HEK293T (cell line): ENCODE results near the gene ATP1B1.
"Not testable (repeated sequence)": the region's sequence is repeated elsewhere in the genome, so short reads cannot be mapped to it uniquely, and the experiment has no call there.

Experiments used
- CTCF ChIA-PET: fragments of 350-600 bp; formaldehyde crosslinking; extraction: SDS; loops from one replicate; lab custom pipeline; 2021; ENCODE audit warnings: antibody characterized with exemption, inconsistent platforms; lab: Yijun Ruan, JAX
- POLR2A ChIA-PET: fragments of 350-600 bp; formaldehyde crosslinking; extraction: SDS; loops from one replicate; lab custom pipeline; 2020; ENCODE audit warnings: antibody characterized with exemption, inconsistent platforms; lab: Yijun Ruan, JAX
- DNase-seq: peaks from one replicate; pipeline ENCODE4 v3.0.0; 2012; ENCODE audit warnings: mixed read lengths; ENCODE audit errors: extremely low spot score
- ARNT ChIP-seq: fragments of 450-650 bp; IDR thresholded peaks from 2 replicates; pipeline ENCODE4 v1.6.1; 2017; ENCODE audit warnings: mild to moderate bottlenecking
- BHLHE40 ChIP-seq: fragments of 450-650 bp; IDR thresholded peaks from 2 replicates; pipeline ENCODE4 v1.6.1; 2016; ENCODE audit warnings: mild to moderate bottlenecking, moderate library complexity, borderline replicate concordance
- CTBP1 ChIP-seq: fragments of 450-650 bp; IDR thresholded peaks from 2 replicates; pipeline ENCODE4 v1.6.1; 2016; ENCODE audit warnings: borderline replicate concordance
- ELF4 ChIP-seq: fragments of 450-650 bp; IDR thresholded peaks from 2 replicates; pipeline ENCODE4 v1.6.1; 2017; ENCODE audit warnings: antibody characterized with exemption
- FOXA1 ChIP-seq: fragments of 450-650 bp; IDR thresholded peaks from 2 replicates; pipeline ENCODE4 v1.6.1; 2016; ENCODE audit warnings: mild to moderate bottlenecking
- FOXK2 ChIP-seq: fragments of 450-650 bp; IDR thresholded peaks from 2 replicates; pipeline ENCODE4 v1.6.1; 2016; ENCODE audit warnings: mild to moderate bottlenecking
- FOXM1 ChIP-seq: fragments of 450-650 bp; IDR thresholded peaks from 2 replicates; pipeline ENCODE4 v1.6.1; 2017; ENCODE audit warnings: mild to moderate bottlenecking, borderline replicate concordance
- HDGF ChIP-seq: fragments of 450-650 bp; IDR thresholded peaks from 2 replicates; pipeline ENCODE4 v1.6.1; 2017; ENCODE audit warnings: antibody characterized with exemption, borderline replicate concordance
- L3MBTL2 ChIP-seq: fragments of 450-650 bp; conservative IDR thresholded peaks from 2 replicates; pipeline ENCODE4 v1.6.1; 2016; ENCODE audit warnings: mild to moderate bottlenecking
- LEF1 ChIP-seq: fragments of 450-650 bp; IDR thresholded peaks from 2 replicates; pipeline ENCODE4 v1.6.1; 2017; ENCODE audit warnings: mild to moderate bottlenecking, borderline replicate concordance
- NFRKB ChIP-seq: fragments of 450-650 bp; IDR thresholded peaks from 2 replicates; pipeline ENCODE4 v1.6.1; 2016; ENCODE audit warnings: mild to moderate bottlenecking, moderate library complexity
- PKNOX1 ChIP-seq: fragments of 450-650 bp; IDR thresholded peaks from 2 replicates; pipeline ENCODE4 v1.6.1; 2016
- SP1 ChIP-seq: fragments of 450-650 bp; IDR thresholded peaks from 2 replicates; pipeline ENCODE4 v1.6.1; 2017
- SUZ12 ChIP-seq: fragments of 450-650 bp; IDR thresholded peaks from 2 replicates; pipeline ENCODE4 v1.6.1; 2016; ENCODE audit warnings: mild to moderate bottlenecking
- TARDBP ChIP-seq: fragments of 450-650 bp; IDR thresholded peaks from 2 replicates; pipeline ENCODE4 v1.6.1; 2016
- ZNF384 ChIP-seq: fragments of 450-650 bp; IDR thresholded peaks from 2 replicates; pipeline ENCODE4 v1.6.1; 2016

Gene ATP1B1

GRCh38 chr1:169119405-169119804 lies 12.9 kb downstream of the ATP1B1 start:
- ChIA-PET CTCF (interaction anchor here (0.6 kb wide), 1 partner anchor 515 kb away, joined by 8 read pairs; no protein-coding TSS in a partner anchor), POLR2A (interaction anchor here (2.4 kb wide), 1 partner anchor 12 kb away, joined by 8 read pairs; no protein-coding TSS in a partner anchor)
- DNase-seq, result no peak
- TF ChIP-seq CTBP1, result no peak
- TF ChIP-seq SUZ12, result no peak

GRCh38 chr1:169120066-169120465 lies 13.6 kb downstream of the ATP1B1 start:
- CTCF ChIA-PET, result interaction anchor here (0.6 to 0.9 kb wide), 2 partner anchors 229 to 516 kb away, joined by 4 to 8 read pairs; no protein-coding TSS in a partner anchor
- POLR2A ChIA-PET, result no interaction called here
- no peak for DNase-seq
- no peak for TF ChIP-seq L3MBTL2

GRCh38 chr1:169121146-169121923 lies 14.8 kb downstream of the ATP1B1 start:
- CTCF ChIA-PET, result no interaction called here
- POLR2A ChIA-PET, result no interaction called here
- DNase-seq, result no peak
- TF ChIP-seq CTBP1 (no peak), ARNT (no peak), L3MBTL2 (no peak), NFRKB (no peak), FOXM1 (no peak), SUZ12 (no peak), TARDBP (no peak), FOXK2 (no peak), ELF4 (no peak)

- POLR2A ChIA-PET, result no interaction called here
- CTCF ChIA-PET, result no interaction called here
- TF ChIP-seq PKNOX1 (no peak), FOXK2 (no peak), SP1 (no peak), ZNF384 (no peak), FOXM1 (no peak), TARDBP (no peak), SUZ12 (no peak), ELF4 (no peak), FOXA1 (no peak), BHLHE40 (no peak), L3MBTL2 (no peak), LEF1 (no peak), ARNT (no peak), HDGF (no peak)
- DNase-seq, result no peak
Observed at GRCh38 chr1:169122976-169123375, 16.5 kb downstream of the ATP1B1 start.

- ChIA-PET POLR2A (no interaction called here), CTCF (no interaction called here)
Observed at GRCh38 chr1:169124459-169124858, 18.0 kb downstream of the ATP1B1 start.

GRCh38 chr1:169125597-169125996 lies 19.1 kb downstream of the ATP1B1 start:
- CTCF ChIA-PET, DNase-seq, POLR2A ChIA-PET: not testable (repeated sequence)

More at GRCh38 chr1:169124459-169124858, 18.0 kb downstream of the ATP1B1 start:
- TF ChIP-seq TARDBP (no peak), CTBP1 (no peak), FOXM1 (no peak), ARNT (no peak), SUZ12 (no peak), FOXK2 (no peak), PKNOX1 (no peak), SP1 (no peak), LEF1 (no peak), L3MBTL2 (no peak), HDGF (no peak), ELF4 (no peak), BHLHE40 (no peak), NFRKB (no peak), FOXA1 (no peak), ZNF384 (no peak)
- DNase-seq, result no peak

- ChIA-PET POLR2A (no interaction called here), CTCF (interaction anchor here (0.7 kb wide), 1 partner anchor 15 kb away, joined by 10 read pairs; no protein-coding TSS in a partner anchor)
- no peak for DNase-seq
- TF ChIP-seq TARDBP (no peak), CTBP1 (no peak), HDGF (no peak), BHLHE40 (no peak), ELF4 (no peak), SUZ12 (no peak), FOXM1 (no peak), ZNF384 (no peak), NFRKB (no peak), ARNT (no peak), LEF1 (no peak), FOXA1 (no peak), PKNOX1 (no peak), SP1 (no peak), L3MBTL2 (no peak), FOXK2 (no peak)
Observed at GRCh38 chr1:169126335-169126734, 19.8 kb downstream of the ATP1B1 start.
